Neural progenitor cell (in vitro differentiated cells): ENCODE data around the gene TLR9. TPM values are rescaled to one million over a fixed set of nuclear protein-coding genes. Genes with fewer than 3 reads are reported as not detected.

Experiments
- DNase-seq: peaks from one replicate; pipeline ENCODE4 v3.0.0-alpha.2; 2016; ENCODE audit warnings: low spot score
- H2AFZ ChIP-seq: fragments of 200-600 bp; sonication (generic); replicated peaks from 2 replicates; pipeline ENCODE4 v1.6.1; 2016; ENCODE audit warnings: antibody characterized with exemption
- H3F3A ChIP-seq: fragments of 200-600 bp; sonication (generic); 2 replicates; pipeline ENCODE4 v1.6.1; 2016; ENCODE audit warnings: antibody characterized with exemption, low read depth
- H3K27ac ChIP-seq: fragments of 200-600 bp; sonication (generic); 2 replicates; pipeline ENCODE4 v1.5.1; 2016; ENCODE audit warnings: mild to moderate bottlenecking
- H3K27me3 ChIP-seq: fragments of 200-600 bp; sonication (generic); 2 replicates; pipeline ENCODE4 v1.6.1; 2016; ENCODE audit warnings: mild to moderate bottlenecking, moderate library complexity
- H3K36me3 ChIP-seq: fragments of 200-600 bp; sonication (generic); 2 replicates; pipeline ENCODE4 v1.5.1; 2016
- H3K4me1 ChIP-seq: fragments of 200-600 bp; sonication (generic); 2 replicates; pipeline ENCODE4 v1.6.1; 2016; ENCODE audit warnings: mixed run types
- H3K4me2 ChIP-seq: fragments of 200-600 bp; sonication (generic); 2 replicates; pipeline ENCODE4 v1.6.1; 2016
- H3K4me3 ChIP-seq: fragments of 200-600 bp; sonication (generic); 2 replicates; pipeline ENCODE4 v1.5.1; 2016
- H3K79me2 ChIP-seq: fragments of 200-600 bp; sonication (generic); 2 replicates; pipeline ENCODE4 v1.6.1; 2016; ENCODE audit warnings: low read depth
- H3K9ac ChIP-seq: fragments of 200-600 bp; sonication (generic); 2 replicates; pipeline ENCODE4 v1.6.1; 2016
- H3K9me3 ChIP-seq: fragments of 200-600 bp; sonication (generic); 2 replicates; pipeline ENCODE4 v1.5.1; 2016; ENCODE audit warnings: low read depth
- H4K20me1 ChIP-seq: fragments of 200-600 bp; sonication (generic); 2 replicates; pipeline ENCODE4 v1.6.1; 2016; ENCODE audit warnings: low read depth
- H3K27ac Mint-ChIP-seq: 3 replicates; pipeline ENCODE4 v1.8.0; 2021; ENCODE audit warnings: mixed read lengths
- H3K27me3 Mint-ChIP-seq: 2 replicates; pipeline ENCODE4 v1.8.0; 2022; ENCODE audit warnings: low read depth, mild to moderate bottlenecking, inconsistent platforms, moderate library complexity, mixed read lengths; ENCODE audit not compliant: insufficient read depth
- H3K36me3 Mint-ChIP-seq: 3 replicates; pipeline ENCODE4 v1.8.0; 2021; ENCODE audit warnings: mixed read lengths
- H3K4me1 Mint-ChIP-seq: 3 replicates; pipeline ENCODE4 v1.8.0; 2021; ENCODE audit warnings: mixed read lengths
- H3K4me3 Mint-ChIP-seq: 3 replicates; pipeline ENCODE4 v1.8.0; 2021; ENCODE audit warnings: mild to moderate bottlenecking, moderate library complexity, mixed read lengths
- H3K9me3 Mint-ChIP-seq: 3 replicates; pipeline ENCODE4 v1.8.0; 2020; ENCODE audit warnings: mixed read lengths
- CTCF ChIP-seq: fragments of 200-600 bp; sonication (generic); IDR thresholded peaks from 2 replicates; pipeline ENCODE4 v1.5.1; 2017; ENCODE audit warnings: antibody characterized with exemption, mild to moderate bottlenecking
- EZH2 ChIP-seq: fragments of 200-600 bp; sonication (generic); IDR thresholded peaks from 2 replicates; pipeline ENCODE4 v1.6.1; 2017; ENCODE audit warnings: antibody characterized with exemption, mild to moderate bottlenecking, moderate library complexity
- EZH2phosphoT487 ChIP-seq: fragments of 200-600 bp; sonication (generic); IDR thresholded peaks from 2 replicates; pipeline ENCODE4 v1.6.1; 2017; ENCODE audit warnings: antibody characterized with exemption
- total RNA-seq: library from RNA; depleted of rRNA; stranded (reverse); fragments of >200 nt; gene quantifications from 2 replicates; pipeline ENCODE4 v1.2.3, GENCODE V29; 2015; ENCODE audit warnings: low replicate concordance

Gene TLR9
- total RNA-seq, 1 donor from 2014 or later = not detected

- Histone ChIP-seq H3K27ac (no peak overlapping the region), H3K4me3 (no peak overlapping the region), H3K79me2 (no peaks in the 10 kb centered on the region), H3F3A (no peaks in the 10 kb centered on the region), H2AFZ (no peak overlapping the region), H3K9ac (no peak overlapping the region), H3K4me2 (no peak overlapping the region), H3K27me3 (no peaks in the 10 kb centered on the region), H3K4me1 (no peaks in the 10 kb centered on the region), H4K20me1 (no peaks in the 10 kb centered on the region), H3K36me3 (peaks cover 10% of the 10 kb centered on the region), H3K9me3 (no peaks in the 10 kb centered on the region)
- Mint-ChIP-seq H3K4me1 (no peaks in the 10 kb centered on the region), H3K4me3 (peak overlapping the region; percentile 39), H3K27ac (no peak overlapping the region), H3K36me3 (peaks cover 49% of the 10 kb centered on the region), H3K27me3 (peaks cover 3% of the 10 kb centered on the region), H3K9me3 (no peaks in the 10 kb centered on the region)
- TF ChIP-seq CTCF (no peak), EZH2 (no peak)
- no peak for DNase-seq
Observed at GRCh38 chr3:52211268-52211891, 14.1 kb downstream of the TLR9 start.

- H3K36me3 ChIP-seq = peaks cover 10% of the 10 kb centered on the region
- H3F3A ChIP-seq = no peaks in the 10 kb centered on the region
- H3K4me3 ChIP-seq = no peak overlapping the region
- no peak overlapping the region for H2AFZ ChIP-seq
- H3K27me3 ChIP-seq = no peaks in the 10 kb centered on the region
- H3K27me3 Mint-ChIP-seq = peaks cover 3% of the 10 kb centered on the region
- H3K27ac ChIP-seq = no peak overlapping the region
- H3K4me3 Mint-ChIP-seq = no peak overlapping the region
- no peaks in the 10 kb centered on the region for H3K79me2 ChIP-seq
- no peak overlapping the region for H3K4me2 ChIP-seq
- no peaks in the 10 kb centered on the region for H3K4me1 Mint-ChIP-seq
- H3K9me3 ChIP-seq = no peaks in the 10 kb centered on the region
- TF ChIP-seq CTCF (no peak), EZH2phosphoT487 (no peak), EZH2 (no peak)
- no peak overlapping the region for H3K27ac Mint-ChIP-seq
- H3K36me3 Mint-ChIP-seq = peaks cover 51% of the 10 kb centered on the region
- no peaks in the 10 kb centered on the region for H4K20me1 ChIP-seq
- no peaks in the 10 kb centered on the region for H3K9me3 Mint-ChIP-seq
- no peak overlapping the region for H3K9ac ChIP-seq
- no peak for DNase-seq
- no peaks in the 10 kb centered on the region for H3K4me1 ChIP-seq
Observed at GRCh38 chr3:52210550-52211046, 14.8 kb downstream of the TLR9 start.

- Histone ChIP-seq H3K27me3 (no peaks in the 10 kb centered on the region), H3K4me1 (no peaks in the 10 kb centered on the region), H3K79me2 (no peaks in the 10 kb centered on the region), H3K4me2 (no peak overlapping the region), H3K4me3 (no peak overlapping the region), H2AFZ (no peak overlapping the region), H3F3A (no peaks in the 10 kb centered on the region), H3K9me3 (no peaks in the 10 kb centered on the region), H3K36me3 (peaks cover 14% of the 10 kb centered on the region), H4K20me1 (no peaks in the 10 kb centered on the region), H3K27ac (no peak overlapping the region), H3K9ac (no peak overlapping the region)
- Mint-ChIP-seq H3K27me3 (peaks cover 3% of the 10 kb centered on the region), H3K9me3 (no peaks in the 10 kb centered on the region), H3K4me3 (no peak overlapping the region), H3K4me1 (no peaks in the 10 kb centered on the region), H3K36me3 (peaks cover 48% of the 10 kb centered on the region), H3K27ac (no peak overlapping the region)
- no peak for DNase-seq
- TF ChIP-seq EZH2 (no peak), EZH2phosphoT487 (no peak), CTCF (no peak)
Observed at GRCh38 chr3:52210037-52210436, 15.4 kb downstream of the TLR9 start.
